Peyer's patch (tissue), 4 donors: Measurements from ENCODE around the gene SESN3.

ENCODE experiments used
- POLR2A ChIP-seq, 2 donors: fragments of 450-650 bp; IDR thresholded peaks; one replicate each; pipeline ENCODE4 v1.5.1; 2017; ENCODE audit warnings: antibody characterized with exemption in 2 of 2, mild to moderate bottlenecking in 2 of 2, moderate library complexity in 2 of 2
- TF ChIP-seq, protein P1 (sequence below), 6 experiments: fragments of 450-650 bp in 4 of 6; fragments of 200-600 bp in 2 of 6; sonication (generic) in 1 of 6; IDR thresholded peaks; one replicate each; pipeline ENCODE4 v1.5.1; 2017 to 2019; ENCODE audit warnings: antibody characterized with exemption in 6 of 6, mild to moderate bottlenecking in 3 of 6, moderate library complexity in 1 of 6

DNA sequence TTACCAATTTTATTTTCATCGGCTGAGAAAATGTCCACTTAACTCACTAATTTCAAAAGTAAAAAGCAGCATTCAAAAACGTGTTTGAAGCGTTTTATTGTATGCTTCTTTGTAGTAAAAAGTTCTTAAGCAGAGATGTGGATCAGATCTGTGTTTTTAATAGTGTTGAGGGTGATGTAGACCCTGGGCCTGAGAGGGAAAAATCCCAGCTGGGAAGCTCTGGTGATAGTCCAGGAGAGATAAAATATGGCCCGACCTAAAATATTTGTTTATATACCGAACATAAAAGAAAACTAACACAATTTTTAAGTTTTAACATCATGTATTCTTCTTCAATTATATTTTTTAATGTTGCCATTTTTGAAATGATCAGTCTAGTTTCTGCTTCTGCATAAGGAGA is 35.2 kb downstream of the SESN3 start:
- TF ChIP-seq, protein P1, sequence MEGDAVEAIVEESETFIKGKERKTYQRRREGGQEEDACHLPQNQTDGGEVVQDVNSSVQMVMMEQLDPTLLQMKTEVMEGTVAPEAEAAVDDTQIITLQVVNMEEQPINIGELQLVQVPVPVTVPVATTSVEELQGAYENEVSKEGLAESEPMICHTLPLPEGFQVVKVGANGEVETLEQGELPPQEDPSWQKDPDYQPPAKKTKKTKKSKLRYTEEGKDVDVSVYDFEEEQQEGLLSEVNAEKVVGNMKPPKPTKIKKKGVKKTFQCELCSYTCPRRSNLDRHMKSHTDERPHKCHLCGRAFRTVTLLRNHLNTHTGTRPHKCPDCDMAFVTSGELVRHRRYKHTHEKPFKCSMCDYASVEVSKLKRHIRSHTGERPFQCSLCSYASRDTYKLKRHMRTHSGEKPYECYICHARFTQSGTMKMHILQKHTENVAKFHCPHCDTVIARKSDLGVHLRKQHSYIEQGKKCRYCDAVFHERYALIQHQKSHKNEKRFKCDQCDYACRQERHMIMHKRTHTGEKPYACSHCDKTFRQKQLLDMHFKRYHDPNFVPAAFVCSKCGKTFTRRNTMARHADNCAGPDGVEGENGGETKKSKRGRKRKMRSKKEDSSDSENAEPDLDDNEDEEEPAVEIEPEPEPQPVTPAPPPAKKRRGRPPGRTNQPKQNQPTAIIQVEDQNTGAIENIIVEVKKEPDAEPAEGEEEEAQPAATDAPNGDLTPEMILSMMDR (IDR thresholded peaks at IDR 0.05), result no peak
- TF ChIP-seq POLR2A (IDR thresholded peaks at IDR 0.05), result no peak
